Naive thymus-derived CD4-positive, alpha-beta T cell (primary cell): ENCODE results near the gene CHMP4A. TPM values are rescaled to one million over a fixed set of nuclear protein-coding genes. Genes with fewer than 3 reads are reported as not detected.

Experiments
- ATAC-seq: fragments of 150-1000 bp; cut with Tn5 transposase; 2 replicates; pipeline ENCODE4 v1.10.0; 2021; ENCODE audit warnings: mild to moderate bottlenecking, moderate library complexity
- CTCF ChIA-PET: fragments of 350-600 bp; sonication (Branson Sonifier 250); formaldehyde crosslinking; loops from one replicate; lab custom pipeline; 2021; ENCODE audit warnings: antibody characterized with exemption; lab: Charles Lee
- POLR2A ChIA-PET: fragments of 350-600 bp; sonication (Branson Sonifier 250); formaldehyde crosslinking; loops from one replicate; lab custom pipeline; 2021; ENCODE audit warnings: antibody characterized with exemption, inconsistent platforms; lab: Charles Lee
- DNase-seq, 9 donors: peaks; one replicate each; pipeline versions ENCODE4 v3.0.0 to v3.0.0-alpha.2; 2020 to 2022; ENCODE audit warnings: mixed read lengths in 1 of 9
- H3K27ac ChIP-seq: one replicate; pipeline ENCODE4 v1.7.0; 2013; ENCODE audit warnings: mild to moderate bottlenecking, low read depth, low read length, moderate library complexity
- H3K27me3 ChIP-seq, 2 donors: one replicate each; pipeline ENCODE4 v1.7.0; 2013; ENCODE audit warnings: low read length in 2 of 2, mild to moderate bottlenecking in 2 of 2, moderate library complexity in 2 of 2; ENCODE audit not compliant: control insufficient read depth in 2 of 2, insufficient read depth in 2 of 2
- H3K36me3 ChIP-seq, 3 experiments: 1 replicate in 2 of 3; 2 replicates in 1 of 3; pipeline ENCODE4 v1.7.0; 2013; ENCODE audit warnings: low read length in 3 of 3, mild to moderate bottlenecking in 3 of 3, moderate library complexity in 1 of 3; ENCODE audit not compliant: insufficient read depth in 3 of 3, control insufficient read depth in 2 of 3
- H3K4me1 ChIP-seq, 2 donors: one replicate each; pipeline ENCODE4 v1.7.0; 2013; ENCODE audit warnings: low read length in 2 of 2, mild to moderate bottlenecking in 2 of 2, moderate library complexity in 1 of 2; ENCODE audit not compliant: control insufficient read depth in 2 of 2, insufficient read depth in 2 of 2
- H3K4me3 ChIP-seq: 2 replicates; pipeline ENCODE4 v1.7.0; 2013; ENCODE audit warnings: mild to moderate bottlenecking, low read length
- H3K9me3 ChIP-seq, 3 experiments: 1 replicate in 2 of 3; 2 replicates in 1 of 3; pipeline ENCODE4 v1.7.0; 2013; ENCODE audit warnings: low read length in 3 of 3; ENCODE audit not compliant: control insufficient read depth in 2 of 3
- H3K27ac Mint-ChIP-seq, 9 donors: one replicate each; pipeline ENCODE4 v1.8.0; 2020 to 2022; ENCODE audit warnings: mixed read lengths in 9 of 9, mild to moderate bottlenecking in 8 of 9, moderate library complexity in 5 of 9, inconsistent platforms in 2 of 9
- H3K27me3 Mint-ChIP-seq, 5 donors: one replicate each; pipeline ENCODE4 v1.8.0; 2021 to 2022; ENCODE audit warnings: mixed read lengths in 5 of 5, mild to moderate bottlenecking in 1 of 5
- H3K36me3 Mint-ChIP-seq, 5 donors: one replicate each; pipeline ENCODE4 v1.8.0; 2020 to 2022; ENCODE audit warnings: mixed read lengths in 5 of 5, mild to moderate bottlenecking in 3 of 5, inconsistent platforms in 1 of 5
- H3K4me1 Mint-ChIP-seq, 7 donors: one replicate each; pipeline ENCODE4 v1.8.0; 2020 to 2022; ENCODE audit warnings: mixed read lengths in 7 of 7, mild to moderate bottlenecking in 3 of 7, inconsistent platforms in 1 of 7
- H3K4me3 Mint-ChIP-seq, 10 donors: one replicate each; pipeline ENCODE4 v1.8.0; 2020 to 2022; ENCODE audit warnings: mild to moderate bottlenecking in 10 of 10, mixed read lengths in 10 of 10, moderate library complexity in 6 of 10, inconsistent platforms in 2 of 10
- H3K9me3 Mint-ChIP-seq, 11 donors: one replicate each; pipeline ENCODE4 v1.8.0; 2020 to 2022; ENCODE audit warnings: mixed read lengths in 11 of 11, mild to moderate bottlenecking in 4 of 11, inconsistent platforms in 1 of 11, moderate library complexity in 1 of 11
- intact Hi-C, 2 donors: fragments of 100-400 bp; cut with micrococcal nuclease; formaldehyde crosslinking; loops; one replicate each; pipeline ENCODE4 v1.15.1; 2023
- polyA plus RNA-seq, 2 donors: library from polyadenylated mRNA; unstranded; fragments of 300-500 nt; fragmentation: Illumina TruSeq; gene quantifications; one replicate each; pipeline ENCODE4 v1.2.3, GENCODE V29; 2021
- total RNA-seq, 6 experiments: library from RNA in 5 of 6; stranded (reverse) in 5 of 6; gene quantifications; 1 replicate in 5 of 6; 2 replicates in 1 of 6; pipeline ENCODE4 v1.2.3 and lab custom pipeline; 2021 to 2026

The CHMP4A gene
- total and polyA plus RNA-seq, 7 experiments from 2014 or later, result 79.1 to 140 (median 94.1) TPM

DNA sequence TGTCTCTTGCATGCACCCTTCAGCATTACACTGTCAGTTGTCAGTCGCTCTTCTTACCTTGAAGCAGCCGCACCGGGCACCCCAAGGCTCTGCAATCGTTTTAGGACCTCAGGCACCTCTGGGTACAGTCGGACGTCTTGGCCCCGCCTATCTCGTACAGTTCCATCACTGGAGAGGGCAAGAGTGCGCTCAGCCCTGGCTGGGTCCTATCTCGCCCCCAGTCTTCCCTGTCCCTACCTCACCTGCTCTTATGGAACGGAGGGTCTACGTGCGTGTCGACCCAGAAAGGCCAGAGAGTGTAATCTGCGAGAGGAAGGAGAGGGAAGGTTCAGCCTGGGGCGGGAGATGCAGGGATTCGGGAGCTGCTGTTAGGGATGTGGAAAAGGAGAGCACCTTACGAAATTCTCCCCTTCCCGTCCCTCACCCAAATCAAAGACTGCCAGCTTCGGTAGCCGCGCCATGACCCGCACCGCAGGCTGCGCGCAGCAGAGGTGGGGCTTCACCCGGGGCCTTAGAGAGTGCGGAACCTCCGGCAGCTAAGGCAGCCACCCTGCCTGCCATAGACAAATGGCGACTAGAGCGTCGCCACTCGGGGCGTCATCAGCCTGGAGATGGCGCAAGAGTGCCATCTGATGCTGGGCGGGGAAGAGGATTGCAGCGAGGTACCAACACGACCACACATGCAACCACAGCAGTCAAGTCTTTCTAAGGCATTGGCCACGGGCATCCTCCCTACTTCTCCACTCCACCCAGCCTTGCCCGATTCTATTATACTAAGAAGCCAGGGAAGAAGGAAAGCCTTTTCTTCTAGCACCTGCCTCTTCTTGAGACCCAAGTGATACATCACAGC, 2.4 kb upstream of the CHMP4A start, which contains the start of gene MDP1:
Gene MDP1 (minus strand): TSS at position 572 of the 850 bp plus-strand sequence. CDS start 111 bp downstream, at position 461.
- peak within 1 kb of the TSS; percentile 89 to 97 (median 95) for H3K4me3 Mint-ChIP-seq
- no peaks in the 10 kb centered on the region for H3K9me3 Mint-ChIP-seq
- peaks cover 5 to 27% (median 8%) of the 10 kb centered on the region in 5 donors for H3K36me3 Mint-ChIP-seq
- H3K4me3 ChIP-seq, result peak within 1 kb of the TSS; percentile 95
- H3K27ac ChIP-seq, result peak within 1 kb of the TSS; percentile 91
- H3K27ac Mint-ChIP-seq, result peak within 1 kb of the TSS; percentile 80 to 99 (median 96)
- H3K27me3 ChIP-seq, result no peaks in the 10 kb centered on the region
- DNase-seq (peak; percentile 75 to 89 (median 84)), ATAC-seq (peak; percentile 85)
- H3K36me3 ChIP-seq, result peaks cover 0 to 9% (median 0%) of the 10 kb centered on the region in 3 experiments
- ChIA-PET POLR2A (interaction anchor here (0.7 to 8.0 kb wide), 27 partner anchors 8 to 220 kb away, joined by 3 to 117 read pairs (median 4); partner anchors contain the start of genes DCAF11, DHRS1, EMC9 and GMPR2), CTCF (interaction anchor here (0.6 to 1.7 kb wide), 9 partner anchors 18 to 118 kb away, joined by 3 to 14 read pairs (median 3); partner anchors contain the start of genes RABGGTA, TINF2 and TM9SF1)
- intact Hi-C loops, result loop anchor here (1.0 to 10.0 kb wide), 13 partner anchors 10 to 911 kb away; partner anchors contain the start of genes GMPR2 (in 2 of the 2), NEDD8 (in 2 of the 2), RABGGTA (in 2 of the 2) and TINF2 (in 2 of the 2)
- no peaks in the 10 kb centered on the region for H3K9me3 ChIP-seq
- peaks cover 31 to 36% of the 10 kb centered on the region in 2 donors for H3K4me1 ChIP-seq
- peaks cover 29 to 62% (median 54%) of the 10 kb centered on the region in 7 donors for H3K4me1 Mint-ChIP-seq
- peaks cover 0 to 2% (median 0%) of the 10 kb centered on the region in 5 donors for H3K27me3 Mint-ChIP-seq

DNA sequence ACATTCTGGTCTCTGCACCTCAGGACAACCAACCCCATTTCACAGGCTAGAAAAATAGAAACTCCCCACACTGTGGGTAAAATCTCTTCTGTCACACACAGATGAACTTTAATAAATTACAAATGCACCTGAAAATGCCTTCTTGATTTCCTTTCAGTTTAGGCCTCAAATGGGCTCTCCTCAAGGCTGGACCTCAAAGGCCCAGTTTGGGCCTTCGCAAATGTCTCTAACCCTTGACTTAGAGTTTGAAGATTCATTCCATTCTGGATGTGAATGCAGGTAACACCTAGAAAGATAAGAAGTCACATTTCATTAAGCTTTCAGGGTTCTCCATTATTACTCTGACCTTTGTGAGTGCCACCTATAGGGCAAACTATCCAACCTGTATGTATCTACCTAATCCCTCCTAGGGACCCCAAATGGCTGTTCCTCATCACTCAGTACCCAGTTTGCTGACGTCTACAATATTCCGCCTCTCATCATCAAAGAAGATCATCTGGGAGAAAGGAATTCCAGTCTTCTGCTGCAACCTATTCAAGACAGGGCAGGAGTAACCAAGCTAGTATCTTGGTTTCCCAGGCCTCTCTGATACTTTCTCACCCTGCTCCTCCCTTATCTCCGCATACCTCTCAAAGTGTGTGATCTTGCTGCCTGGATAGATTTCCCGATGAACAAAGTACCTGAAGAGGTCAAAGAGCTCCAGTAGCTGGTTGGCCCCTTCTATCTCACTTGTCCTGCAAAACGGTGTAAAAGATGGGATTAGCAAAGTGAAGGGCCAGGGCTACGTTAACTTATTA, 776 bp upstream of the CHMP4A start:
- peaks cover 35 to 77% (median 60%) of the 10 kb centered on the region in 7 donors for H3K4me1 Mint-ChIP-seq
- Histone ChIP-seq H3K9me3 (no peaks in the 10 kb centered on the region), H3K27me3 (no peaks in the 10 kb centered on the region), H3K36me3 (peaks cover 8 to 24% (median 16%) of the 10 kb centered on the region in 3 experiments), H3K27ac (peak overlapping the region; percentile 98), H3K4me1 (peaks cover 31 to 36% of the 10 kb centered on the region in 2 donors), H3K4me3 (peak overlapping the region; percentile 77)
- peaks cover 0 to 2% (median 0%) of the 10 kb centered on the region in 5 donors for H3K27me3 Mint-ChIP-seq
- ATAC-seq, result no peak
- no peaks in the 10 kb centered on the region for H3K9me3 Mint-ChIP-seq
- peak overlapping the region; percentile 95 to 100 (median 98) for H3K27ac Mint-ChIP-seq
- DNase-seq, result no peak
- intact Hi-C loops, result loop anchor here (1.0 to 10.0 kb wide), 15 partner anchors 19 to 909 kb away; partner anchors contain the start of genes DCAF11 (in 2 of the 2), EMC9 (in 2 of the 2), IPO4 (in 2 of the 2) and IRF9 (in 2 of the 2)
- CTCF ChIA-PET, result interaction anchor here (0.6 to 2.1 kb wide), 8 partner anchors 19 to 120 kb away, joined by 3 to 8 read pairs (median 3); partner anchors contain the start of genes CIDEB, EMC9, GMPR2 and TINF2
- POLR2A ChIA-PET, result interaction anchor here (0.6 to 8.0 kb wide), 30 partner anchors 12 to 216 kb away, joined by 3 to 117 read pairs (median 5); partner anchors contain the start of genes CBLN3, DCAF11, EMC9 and GMPR2
- peaks cover 13 to 33% (median 17%) of the 10 kb centered on the region in 5 donors for H3K36me3 Mint-ChIP-seq
- H3K4me3 Mint-ChIP-seq, result peak overlapping the region; percentile 88 to 98 (median 94)

DNA sequence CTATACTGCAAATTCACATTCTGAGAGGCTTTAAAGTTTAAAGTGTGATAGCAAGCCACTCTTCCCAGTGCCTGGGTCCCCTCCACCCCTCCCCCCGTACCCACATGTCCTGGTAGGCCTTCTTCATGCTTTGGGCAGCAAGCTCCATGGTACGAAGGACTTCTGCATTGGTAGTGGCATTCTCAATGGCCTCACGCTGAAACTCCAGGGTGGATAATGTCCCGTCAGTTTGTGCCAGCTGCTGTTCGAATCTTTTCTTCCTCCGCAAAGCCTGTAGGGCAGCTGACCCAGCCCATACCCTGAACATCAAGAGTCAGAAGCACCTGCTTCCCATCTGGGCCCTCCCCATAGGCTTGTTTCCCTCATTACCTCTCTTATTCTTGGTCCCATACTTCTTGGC, 2.0 kb downstream of the CHMP4A start:
- ATAC-seq (no peak), DNase-seq (no peak)
- Mint-ChIP-seq H3K27me3 (peaks cover 0 to 2% (median 0%) of the 10 kb centered on the region in 5 donors), H3K4me3 (peak overlapping the region in 8 of 10 donors; percentile 14 to 97 (median 92)), H3K27ac (peak overlapping the region; percentile 95 to 100 (median 98)), H3K4me1 (peaks cover 47 to 88% (median 73%) of the 10 kb centered on the region in 7 donors), H3K36me3 (peaks cover 13 to 45% (median 27%) of the 10 kb centered on the region in 5 donors), H3K9me3 (no peaks in the 10 kb centered on the region)
- intact Hi-C loops, result loop anchor here (5.0 to 10.0 kb wide), 3 partner anchors 197 to 907 kb away; partner anchors contain the start of genes BCL2L2 (in 1 of the 2), PPP1R3E (in 1 of the 2) and ZFHX2 (in 1 of the 2)
- Histone ChIP-seq H3K4me1 (peaks cover 30 to 32% of the 10 kb centered on the region in 2 donors), H3K27me3 (no peaks in the 10 kb centered on the region), H3K9me3 (no peaks in the 10 kb centered on the region), H3K4me3 (no peak overlapping the region), H3K27ac (peak overlapping the region; percentile 98), H3K36me3 (peaks cover 8 to 46% (median 21%) of the 10 kb centered on the region in 3 experiments)
- ChIA-PET CTCF (interaction anchor here (1.0 to 1.6 kb wide), 3 partner anchors 8 to 121 kb away, joined by 3 to 6 read pairs (median 4); partner anchors contain the start of gene TINF2), POLR2A (interaction anchor here (0.7 to 8.0 kb wide), 9 partner anchors 16 to 102 kb away, joined by 3 to 117 read pairs (median 6); partner anchors contain the start of genes DCAF11, IPO4, NRL and PSME2)

DNA sequence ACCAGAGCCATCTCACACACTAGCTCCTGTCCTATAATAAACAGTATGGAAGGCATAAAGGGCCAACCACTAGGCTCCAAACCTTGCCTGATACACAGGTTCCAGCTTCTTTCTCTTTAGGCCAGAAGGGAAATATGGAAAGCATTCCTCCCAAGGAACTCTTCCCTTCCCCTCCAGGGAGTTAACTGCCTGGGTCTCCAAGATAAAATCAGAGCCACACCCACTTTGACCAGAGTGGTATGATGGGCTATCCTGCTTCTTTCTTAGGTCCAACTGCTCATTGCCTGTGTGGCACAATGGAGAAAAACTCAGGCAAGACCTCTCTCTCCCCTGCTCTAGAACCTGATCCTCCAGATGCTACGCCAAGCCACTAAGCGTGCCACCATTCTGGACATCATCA, 5.7 kb downstream of the CHMP4A start:
- Histone ChIP-seq H3K4me1 (peaks cover 13 to 14% of the 10 kb centered on the region in 2 donors), H3K27me3 (no peaks in the 10 kb centered on the region), H3K9me3 (no peaks in the 10 kb centered on the region), H3K36me3 (peaks cover 8 to 59% (median 21%) of the 10 kb centered on the region in 3 experiments), H3K4me3 (no peak overlapping the region), H3K27ac (no peak overlapping the region)
- DNase-seq (no peak), ATAC-seq (no peak)
- H3K27me3 Mint-ChIP-seq, result no peaks in the 10 kb centered on the region
- H3K4me3 Mint-ChIP-seq, result no peak overlapping the region
- H3K9me3 Mint-ChIP-seq, result peaks cover 0 to 6% (median 3%) of the 10 kb centered on the region in 11 donors
- peaks cover 26 to 65% (median 48%) of the 10 kb centered on the region in 7 donors for H3K4me1 Mint-ChIP-seq
- POLR2A ChIA-PET, result interaction anchor here (0.6 to 7.2 kb wide), 6 partner anchors 8 to 83 kb away, joined by 3 to 47 read pairs (median 4); partner anchors contain the start of genes MDP1, RABGGTA and TM9SF1
- CTCF ChIA-PET, result interaction anchor here (0.6 to 2.7 kb wide), 2 partner anchors 12 to 35 kb away, joined by 3 to 6 read pairs; partner anchors contain the start of genes TINF2 and TM9SF1
- H3K36me3 Mint-ChIP-seq, result peaks cover 18 to 60% (median 42%) of the 10 kb centered on the region in 5 donors
- H3K27ac Mint-ChIP-seq, result peak overlapping the region in 4 of 9 donors; percentile 25 to 53 (median 39)
- intact Hi-C loops, result no loop called here

DNA sequence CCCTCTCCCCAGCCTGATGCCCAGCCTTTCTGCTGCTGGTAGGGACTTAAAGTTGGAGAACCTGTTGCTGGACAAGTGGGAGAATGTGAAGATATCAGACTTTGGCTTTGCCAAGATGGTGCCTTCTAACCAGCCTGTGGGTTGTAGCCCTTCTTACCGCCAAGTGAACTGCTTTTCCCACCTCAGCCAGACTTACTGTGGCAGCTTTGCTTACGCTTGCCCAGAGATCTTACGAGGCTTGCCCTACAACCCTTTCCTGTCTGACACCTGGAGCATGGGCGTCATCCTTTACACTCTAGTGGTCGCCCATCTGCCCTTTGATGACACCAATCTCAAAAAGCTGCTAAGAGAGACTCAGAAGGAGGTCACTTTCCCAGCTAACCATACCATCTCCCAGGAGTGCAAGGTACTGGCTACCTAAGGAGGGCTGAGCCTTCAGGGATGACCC, 6.2 kb downstream of the CHMP4A start:
- Histone ChIP-seq H3K27me3 (no peaks in the 10 kb centered on the region), H3K27ac (no peak overlapping the region), H3K9me3 (no peaks in the 10 kb centered on the region), H3K4me3 (no peak overlapping the region), H3K36me3 (peaks cover 8 to 59% (median 21%) of the 10 kb centered on the region in 3 experiments), H3K4me1 (peaks cover 8 to 10% of the 10 kb centered on the region in 2 donors)
- Mint-ChIP-seq H3K4me1 (peaks cover 26 to 62% (median 47%) of the 10 kb centered on the region in 7 donors), H3K27me3 (no peaks in the 10 kb centered on the region), H3K9me3 (peaks cover 0 to 8% (median 3%) of the 10 kb centered on the region in 11 donors), H3K27ac (peak overlapping the region in 6 of 9 donors; percentile 10 to 57 (median 32)), H3K36me3 (peaks cover 18 to 65% (median 46%) of the 10 kb centered on the region in 5 donors), H3K4me3 (no peak overlapping the region)
- intact Hi-C loops, result no loop called here
- peak; percentile 37 for ATAC-seq
- no peak for DNase-seq
- POLR2A ChIA-PET, result interaction anchor here (1.0 to 7.2 kb wide), 5 partner anchors 9 to 83 kb away, joined by 3 to 47 read pairs (median 4); partner anchors contain the start of genes MDP1, RABGGTA and TM9SF1
- CTCF ChIA-PET, result interaction anchor here (0.6 to 2.7 kb wide), 2 partner anchors 11 to 35 kb away, joined by 3 to 6 read pairs; partner anchors contain the start of genes TINF2 and TM9SF1
